Measurements from ENCODE around the gene IRF4. TPM values are rescaled to one million over a fixed set of nuclear protein-coding genes. Genes with fewer than 3 reads are reported as not detected.

The IRF4 gene
- total RNA-seq, 1 donor from 2014 or later, result 182 TPM

DNA sequence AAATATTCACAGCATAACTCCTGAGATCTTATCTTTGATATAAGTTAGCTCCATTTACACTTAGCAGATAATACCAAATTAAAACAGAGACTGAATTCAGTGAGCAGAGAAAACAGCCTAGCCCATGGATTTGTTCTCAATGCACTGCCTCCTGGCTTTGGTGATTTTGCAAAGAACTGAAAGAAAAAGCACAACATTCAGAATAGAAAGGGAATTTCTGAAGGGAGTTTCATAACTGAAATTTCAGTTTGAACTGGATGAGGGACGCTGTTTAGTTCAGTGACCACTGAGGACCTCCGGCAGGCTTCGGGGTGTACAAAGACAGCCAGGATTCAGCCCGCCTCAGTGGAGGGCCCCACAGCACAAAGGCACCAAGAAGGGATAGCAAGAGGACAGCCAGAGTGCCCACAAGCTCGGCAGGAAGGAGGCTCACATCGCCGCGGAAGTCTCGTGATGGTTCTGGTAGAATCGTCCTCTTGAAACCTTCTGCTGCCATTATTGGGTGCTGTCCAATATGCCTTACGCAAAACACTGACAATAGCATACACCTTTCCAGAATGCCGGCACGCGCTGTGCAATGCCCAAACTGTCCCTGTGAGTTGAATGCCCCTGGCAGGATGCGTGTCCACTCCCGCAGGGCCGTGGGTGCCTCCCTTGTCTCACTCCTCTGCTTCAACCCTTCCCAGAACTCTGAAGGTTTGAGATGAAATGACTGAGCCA lies 9.7 kb upstream of the IRF4 start:
- intact Hi-C loops (cut with micrococcal nuclease), result no loop called here

DNA sequence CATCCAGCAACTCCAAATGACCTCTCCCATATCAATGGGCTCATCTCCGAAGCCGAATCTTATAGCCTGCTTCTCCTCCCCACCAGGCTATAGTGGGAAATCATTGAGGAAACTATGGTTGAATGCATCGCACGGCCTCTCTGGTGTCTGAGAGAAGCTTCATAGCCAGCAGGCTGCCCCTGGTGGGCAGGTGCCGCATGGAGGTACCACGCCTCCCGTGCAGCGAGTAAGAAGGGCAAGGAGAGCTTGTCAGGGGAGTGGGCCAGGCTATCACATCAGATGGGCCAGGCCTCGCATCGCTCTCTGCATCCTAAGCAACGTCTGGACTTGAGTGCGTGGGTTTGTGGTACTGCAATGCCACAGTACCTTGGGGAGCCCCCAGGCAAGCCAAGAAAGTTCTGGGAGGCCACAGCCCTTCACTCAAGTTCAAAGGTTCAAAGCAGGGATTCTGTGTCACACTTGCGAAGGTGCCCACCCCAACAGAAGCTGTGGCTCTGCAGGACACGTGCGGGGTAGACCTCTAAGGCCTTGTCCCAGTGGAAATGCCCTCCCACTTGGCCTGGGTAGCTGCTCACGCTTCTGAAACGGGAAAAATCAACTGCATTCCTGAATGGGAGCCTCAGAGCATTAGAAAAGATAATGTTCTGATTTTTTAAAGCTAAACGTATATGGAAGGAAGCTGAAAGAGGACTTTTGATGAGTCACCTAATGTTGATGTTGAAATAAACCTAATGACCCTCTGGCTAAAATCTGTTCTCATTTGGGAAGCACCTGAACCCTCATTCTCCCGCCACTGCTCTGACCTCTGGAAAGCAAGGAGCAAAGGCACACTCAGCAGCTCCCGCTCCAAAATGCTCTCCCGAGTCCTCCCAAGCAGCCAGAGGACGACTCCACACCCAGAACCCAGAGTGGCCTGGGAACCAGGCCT lies 8.4 kb upstream of the IRF4 start:
- intact Hi-C loops (cut with micrococcal nuclease), result no loop called here

DNA sequence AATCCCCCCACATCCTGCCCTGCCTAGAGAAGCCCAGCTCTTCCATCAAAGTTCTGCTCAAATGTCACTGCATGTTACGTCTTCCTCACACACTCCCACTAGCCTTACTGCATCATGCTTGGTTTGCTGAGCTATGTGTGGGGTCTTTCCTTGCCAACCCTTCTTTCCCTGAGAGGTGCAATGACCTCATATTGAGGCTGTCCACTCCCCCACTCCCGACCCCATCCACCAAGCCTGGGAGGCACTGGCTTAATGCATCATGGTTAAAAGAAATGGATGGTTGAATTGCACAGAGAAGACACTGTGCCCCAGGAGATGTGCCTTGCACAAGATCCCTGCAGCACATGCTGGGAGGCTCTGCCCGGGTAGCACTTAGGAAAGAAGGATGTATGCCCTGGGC lies 7.7 kb upstream of the IRF4 start:
- intact Hi-C loops (cut with micrococcal nuclease), result no loop called here

DNA sequence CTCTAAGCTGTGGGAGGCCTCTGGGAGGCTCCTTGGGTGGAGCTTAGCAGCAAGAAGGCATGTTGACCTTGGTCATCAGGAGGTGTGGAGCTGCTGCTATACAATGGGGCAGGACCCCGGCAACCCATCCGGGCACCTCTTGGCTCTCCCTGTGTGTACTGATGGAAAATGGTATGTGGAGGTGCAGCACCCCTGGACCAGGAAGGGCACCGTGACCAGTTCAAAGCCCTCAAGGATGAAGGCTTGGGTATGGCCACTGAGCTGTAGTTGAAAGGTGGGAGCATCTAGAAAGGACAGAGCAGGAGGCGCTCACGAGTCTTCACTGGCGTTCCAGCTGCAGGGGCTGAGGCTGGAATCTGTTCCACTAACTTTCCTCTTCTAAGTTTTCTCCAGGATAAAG lies 6.7 kb upstream of the IRF4 start:
- intact Hi-C loops (cut with micrococcal nuclease), result no loop called here

DNA sequence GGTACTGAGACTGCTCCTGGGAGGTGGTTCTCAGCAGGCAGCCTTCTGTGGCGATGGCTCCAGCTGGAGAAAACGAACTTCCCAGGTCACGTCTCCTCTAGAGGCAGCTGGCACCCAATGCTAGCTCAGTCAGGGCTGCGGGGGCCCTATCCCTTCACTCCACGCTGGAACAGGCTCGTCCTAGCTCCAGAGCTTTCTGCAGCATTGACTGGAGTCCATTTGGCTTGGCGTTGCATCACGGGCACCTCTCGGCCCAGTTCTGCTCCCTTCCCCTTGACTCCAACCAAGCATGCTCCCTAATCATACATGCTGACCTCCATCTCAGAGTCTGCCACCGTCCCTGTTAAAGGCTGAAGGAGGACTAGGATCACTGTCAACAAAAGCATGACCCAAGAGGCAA lies 5.9 kb upstream of the IRF4 start:
- intact Hi-C loops (cut with micrococcal nuclease), result no loop called here

DNA sequence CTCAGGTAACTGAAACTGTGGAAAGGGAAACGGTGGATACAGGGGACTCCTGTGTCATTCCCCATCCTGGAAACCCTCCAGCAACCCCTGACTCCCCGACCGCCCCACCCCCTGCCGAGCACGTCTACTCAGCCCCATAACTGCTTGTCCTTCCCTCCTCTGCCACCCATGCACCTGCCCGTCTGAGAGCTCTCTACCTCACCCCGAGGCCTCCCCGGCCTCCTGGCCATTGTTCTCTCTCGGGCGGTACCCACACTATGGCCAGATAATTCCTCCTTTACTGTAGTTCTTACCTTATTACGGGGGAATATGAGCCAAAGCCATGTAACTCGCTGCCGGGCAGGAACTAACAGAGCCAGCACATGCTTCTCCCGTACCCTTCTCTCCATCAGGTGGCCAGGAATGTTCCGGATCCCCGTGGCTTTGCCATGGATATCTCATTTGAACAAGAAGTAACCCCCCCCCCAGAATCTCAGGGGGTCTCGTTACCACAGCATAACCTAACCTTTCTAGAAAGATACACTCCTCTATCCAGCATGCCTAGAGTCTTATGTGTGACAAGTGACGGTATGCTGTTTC lies 4.8 kb upstream of the IRF4 start:
- intact Hi-C loops (cut with micrococcal nuclease), result no loop called here

DNA sequence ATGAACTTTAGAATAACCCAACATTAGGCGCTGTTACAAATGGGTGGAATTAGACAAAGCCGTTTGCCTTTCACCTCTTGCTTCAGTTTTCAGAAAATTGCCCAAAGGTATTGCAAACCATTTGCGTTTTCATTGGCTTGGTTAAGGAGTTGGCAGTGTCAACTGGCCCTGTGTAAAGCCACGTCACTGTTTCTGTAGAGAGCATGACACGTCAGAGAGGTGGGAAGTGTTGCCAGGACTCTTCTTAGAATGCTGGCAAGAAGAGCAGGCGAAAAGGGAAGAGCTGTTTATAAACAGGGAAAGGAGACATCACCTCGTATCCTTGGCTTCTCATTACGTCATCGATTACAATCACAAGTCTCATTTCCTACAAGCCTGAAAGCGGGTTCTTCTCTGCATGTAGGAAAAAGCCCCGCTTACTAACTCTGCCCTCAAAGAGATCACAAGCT lies 4.2 kb upstream of the IRF4 start:
- intact Hi-C loops (cut with micrococcal nuclease), result no loop called here

DNA sequence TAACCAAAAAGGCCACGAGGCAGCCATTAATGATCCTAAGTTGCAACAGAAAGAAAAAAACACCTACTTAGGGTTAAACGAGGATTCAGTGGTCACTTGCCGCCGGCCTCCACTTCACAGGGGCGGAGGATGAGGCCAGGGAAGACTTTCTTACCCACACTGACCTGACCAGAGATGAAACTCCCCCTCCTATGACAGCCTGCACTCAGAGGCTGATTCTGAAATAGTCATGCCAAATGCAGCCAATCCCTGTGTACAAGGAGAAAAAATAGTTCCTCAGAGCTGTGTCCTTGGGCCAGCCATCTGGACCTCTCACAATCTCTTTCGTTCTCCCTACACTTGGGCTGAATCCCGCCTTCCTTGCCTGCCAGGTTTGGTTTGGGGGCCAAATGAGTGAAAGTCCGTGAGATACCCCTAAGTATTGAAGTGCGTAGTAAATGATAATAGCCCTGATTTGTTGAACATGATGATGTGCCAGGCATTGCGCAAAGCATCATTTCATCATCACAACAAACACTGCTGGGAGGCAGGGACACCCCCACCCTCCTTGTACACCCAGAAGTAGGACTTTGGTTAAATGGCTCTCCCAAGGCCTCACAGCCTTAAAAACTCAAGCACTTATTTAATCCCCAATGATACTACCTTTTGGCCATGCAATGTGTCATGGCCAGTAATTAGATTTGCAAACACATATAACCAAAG lies 3.2 kb upstream of the IRF4 start:
- intact Hi-C loops (cut with micrococcal nuclease), result no loop called here

DNA sequence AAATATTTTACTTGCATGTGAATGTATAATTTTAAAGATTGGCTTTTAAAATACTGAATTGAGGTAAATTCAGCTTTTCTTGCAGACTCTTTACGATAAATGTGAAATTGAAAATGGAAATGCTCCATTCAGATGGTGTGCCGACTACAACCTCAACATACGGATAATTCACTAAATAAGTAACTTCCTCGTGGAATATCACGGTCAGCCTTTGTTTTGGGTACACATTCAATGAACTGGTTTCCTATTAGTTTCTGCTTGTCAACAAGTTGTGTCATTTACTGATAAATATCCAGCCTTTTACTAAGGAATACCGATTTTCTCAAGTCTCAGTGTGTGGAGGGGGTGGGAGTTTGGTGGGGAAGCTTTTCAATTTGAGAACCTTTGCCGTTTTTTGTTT lies 2.4 kb upstream of the IRF4 start:
- intact Hi-C loops (cut with micrococcal nuclease), result loop anchor here (1.0 kb wide), 4 partner anchors 50 to 200 kb away; no protein-coding TSS in a partner anchor

DNA sequence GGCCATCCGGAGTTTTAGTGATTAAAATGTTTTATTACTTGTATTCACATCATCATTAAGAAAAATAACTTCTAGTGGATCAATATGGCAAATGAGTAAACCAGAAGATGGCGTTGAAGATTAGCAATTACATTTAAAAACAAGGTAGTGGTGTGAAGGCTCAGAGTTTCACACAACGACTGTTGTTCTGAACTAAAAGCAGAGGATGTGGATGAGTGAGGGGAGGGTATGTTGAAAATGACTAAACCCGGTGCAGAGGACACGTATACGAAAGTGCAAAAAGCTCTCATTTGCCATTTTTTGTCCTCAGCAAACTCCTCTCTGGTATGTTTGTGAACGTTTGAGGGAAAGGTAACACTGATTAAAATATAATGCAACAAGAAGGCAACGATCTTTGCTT lies 1.9 kb upstream of the IRF4 start:
- intact Hi-C loops (cut with micrococcal nuclease), result loop anchor here (1.0 to 10.0 kb wide), 10 partner anchors 43 to 1005 kb away; partner anchors contain the start of gene EXOC2

DNA sequence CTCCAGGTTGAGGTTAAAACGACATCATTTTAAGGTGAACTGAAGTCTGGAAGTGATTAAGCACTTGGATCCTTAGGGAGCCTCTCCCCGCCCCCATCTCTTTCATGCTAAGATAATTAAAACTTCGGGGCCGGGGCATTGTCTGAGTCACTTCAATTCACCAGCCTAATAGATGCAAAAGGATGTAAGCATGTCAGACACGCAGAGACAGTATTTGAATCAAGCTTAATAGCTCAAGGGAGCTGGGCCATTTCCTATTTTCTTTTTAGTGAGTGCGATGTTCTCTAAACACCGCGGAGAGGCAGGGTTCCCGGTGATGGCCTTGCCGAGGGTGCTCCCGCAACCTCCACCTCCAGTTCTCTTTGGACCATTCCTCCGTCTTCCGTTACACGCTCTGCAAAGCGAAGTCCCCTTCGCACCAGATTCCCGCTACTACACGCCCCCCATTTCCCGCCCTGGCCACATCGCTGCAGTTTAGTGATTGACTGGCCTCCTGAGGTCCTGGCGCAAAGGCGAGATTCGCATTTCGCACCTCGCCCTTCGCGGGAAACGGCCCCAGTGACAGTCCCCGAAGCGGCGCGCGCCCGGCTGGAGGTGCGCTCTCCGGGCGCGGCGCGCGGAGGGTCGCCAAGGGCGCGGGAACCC lies 516 bp upstream of the IRF4 start:
- intact Hi-C loops (cut with micrococcal nuclease), result loop anchor here (1.0 to 10.0 kb wide), 9 partner anchors 8 to 1004 kb away; partner anchors contain the start of genes DUSP22 and EXOC2

DNA sequence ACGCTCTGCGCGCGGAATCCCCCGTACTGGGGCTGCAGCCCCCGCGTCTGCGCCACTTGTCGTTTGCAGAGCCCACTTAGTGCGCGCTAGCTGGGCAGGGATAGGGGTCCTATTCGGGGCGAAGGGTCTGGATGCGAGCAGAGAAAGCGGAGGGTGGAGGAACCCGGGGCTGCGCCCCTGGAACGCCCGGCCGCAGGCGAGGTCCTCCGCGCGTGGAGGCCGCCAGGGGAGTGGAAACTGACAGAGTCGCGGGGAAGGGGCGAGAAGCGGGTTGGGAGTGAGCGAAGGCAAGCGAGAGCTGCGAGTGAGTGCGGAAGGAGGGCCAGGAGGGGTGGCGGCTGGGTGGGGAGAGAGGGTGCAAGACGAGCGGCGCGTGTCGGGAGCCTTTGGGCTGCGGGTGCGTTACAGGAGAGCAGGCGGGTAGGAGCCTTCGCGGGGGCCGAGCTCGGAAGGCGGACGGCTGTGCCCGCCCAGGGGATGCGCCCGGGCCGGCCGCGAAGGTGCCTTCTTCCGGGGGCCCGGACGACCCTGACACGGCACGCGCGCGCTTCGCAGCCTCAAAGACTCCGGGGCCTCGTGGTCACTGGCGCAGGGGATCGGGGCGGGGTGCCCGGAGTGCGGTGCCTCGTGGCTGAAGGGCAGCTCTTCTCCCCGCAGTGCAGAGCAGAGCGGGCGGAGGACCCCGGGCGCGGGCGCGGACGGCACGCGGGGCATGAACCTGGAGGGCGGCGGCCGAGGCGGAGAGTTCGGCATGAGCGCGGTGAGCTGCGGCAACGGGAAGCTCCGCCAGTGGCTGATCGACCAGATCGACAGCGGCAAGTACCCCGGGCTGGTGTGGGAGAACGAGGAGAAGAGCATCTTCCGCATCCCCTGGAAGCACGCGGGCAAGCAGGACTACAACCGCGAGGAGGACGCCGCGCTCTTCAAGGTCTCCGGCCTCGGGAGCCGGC lies 1.2 kb downstream of the IRF4 start:
- intact Hi-C loops (cut with micrococcal nuclease), result loop anchor here (5.0 to 10.0 kb wide), 2 partner anchors 40 to 1002 kb away; no protein-coding TSS in a partner anchor

DNA sequence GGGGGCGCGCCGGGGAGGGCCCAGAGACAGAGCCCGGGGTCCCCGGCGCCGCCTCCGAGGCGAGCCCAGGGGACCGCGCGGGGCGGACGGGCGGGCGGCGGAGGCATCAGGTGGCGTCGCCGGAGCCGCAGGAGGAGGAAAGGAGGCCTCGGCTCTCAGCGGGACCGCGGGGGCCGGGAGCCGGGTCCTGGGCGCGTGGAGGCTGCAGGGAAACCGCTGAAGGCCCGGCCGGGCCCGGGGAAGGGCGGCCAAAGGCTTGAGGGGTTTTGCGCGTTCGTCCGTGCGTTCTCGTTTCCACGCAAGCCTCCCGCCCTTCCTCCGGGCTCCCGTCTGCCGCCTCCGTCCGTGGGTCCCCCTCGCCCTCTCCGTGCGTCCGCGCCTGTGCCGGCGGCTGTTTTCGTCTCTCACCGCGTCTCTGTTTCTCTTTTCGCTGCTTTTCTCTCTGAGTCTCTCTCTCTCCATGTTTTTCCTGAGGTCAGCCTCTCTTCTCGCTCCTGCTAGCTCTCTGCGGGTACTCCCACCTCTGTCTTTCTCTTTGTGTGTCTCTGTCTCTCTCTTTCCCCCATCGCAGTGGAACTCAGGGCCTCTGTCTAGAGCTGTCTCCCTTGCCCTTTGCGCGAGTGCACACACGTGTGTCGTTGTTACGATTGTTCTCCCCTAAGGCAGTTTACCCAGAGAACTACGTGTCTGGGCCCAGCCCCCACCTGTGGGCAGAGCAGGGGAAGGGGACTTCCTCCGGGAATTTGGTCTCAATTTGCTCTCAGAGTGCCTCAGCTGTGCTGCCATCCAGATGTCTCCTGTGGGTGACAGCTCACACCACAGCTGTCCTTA lies 2.1 kb downstream of the IRF4 start:
- intact Hi-C loops (cut with micrococcal nuclease), result loop anchor here (5.0 to 10.0 kb wide), 2 partner anchors 39 to 1001 kb away; no protein-coding TSS in a partner anchor

DNA sequence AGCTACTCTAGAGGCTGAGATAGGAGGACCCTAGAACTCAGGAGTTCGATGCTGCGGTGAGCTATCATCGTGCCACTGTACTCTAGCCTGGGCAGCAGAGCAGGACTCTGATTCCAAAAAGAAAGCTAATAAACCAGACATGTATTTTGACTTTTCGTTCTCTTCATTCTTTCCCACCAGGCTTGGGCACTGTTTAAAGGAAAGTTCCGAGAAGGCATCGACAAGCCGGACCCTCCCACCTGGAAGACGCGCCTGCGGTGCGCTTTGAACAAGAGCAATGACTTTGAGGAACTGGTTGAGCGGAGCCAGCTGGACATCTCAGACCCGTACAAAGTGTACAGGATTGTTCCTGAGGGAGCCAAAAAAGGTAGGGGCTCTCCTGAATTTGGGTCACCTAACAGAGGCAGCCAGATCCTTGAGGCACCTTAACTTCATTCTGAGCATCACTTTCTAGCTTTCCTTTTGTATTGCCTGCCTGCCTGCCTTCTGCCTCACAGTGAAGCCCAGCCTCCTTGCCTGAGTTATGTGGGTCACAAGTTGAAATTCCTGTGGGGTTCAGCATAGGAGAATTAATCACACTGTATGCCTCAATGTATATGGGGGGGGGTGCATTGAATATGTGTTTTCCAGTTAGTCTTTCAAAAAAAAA lies 3.2 kb downstream of the IRF4 start:
- intact Hi-C loops (cut with micrococcal nuclease), result loop anchor here (5.0 to 10.0 kb wide), 2 partner anchors 38 to 1000 kb away; no protein-coding TSS in a partner anchor

DNA sequence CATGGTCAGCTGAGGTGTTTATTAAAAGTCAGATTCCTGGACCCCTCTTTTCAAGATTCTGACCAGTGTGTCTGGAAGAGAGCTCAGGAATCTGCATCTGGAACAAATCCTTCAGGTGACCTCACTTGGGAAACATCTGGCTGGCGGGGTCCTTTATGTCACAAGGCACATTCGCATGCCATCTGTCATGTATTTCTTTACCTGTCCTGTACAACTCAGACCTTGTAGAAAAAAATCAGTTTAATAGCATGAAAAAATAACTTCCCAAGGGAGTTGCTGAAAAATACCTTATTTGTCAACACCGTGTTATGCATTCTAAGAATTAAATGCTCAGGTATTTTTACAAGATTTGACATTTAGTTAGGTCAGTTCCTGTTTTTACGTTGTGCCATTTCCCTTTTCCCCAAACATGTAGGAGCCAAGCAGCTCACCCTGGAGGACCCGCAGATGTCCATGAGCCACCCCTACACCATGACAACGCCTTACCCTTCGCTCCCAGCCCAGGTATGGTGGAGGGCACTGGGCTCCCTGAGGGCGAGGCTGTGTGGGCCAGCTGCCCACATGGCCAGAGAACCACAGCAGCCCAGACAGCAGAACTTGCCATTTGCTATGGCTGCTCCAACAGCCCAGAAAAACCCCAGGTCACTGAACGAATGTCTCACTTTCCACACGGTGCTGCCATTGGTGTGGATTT lies 4.0 kb downstream of the IRF4 start:
- intact Hi-C loops (cut with micrococcal nuclease), result loop anchor here (10.0 kb wide), 1 partner anchor 999 kb away; no protein-coding TSS in a partner anchor

DNA sequence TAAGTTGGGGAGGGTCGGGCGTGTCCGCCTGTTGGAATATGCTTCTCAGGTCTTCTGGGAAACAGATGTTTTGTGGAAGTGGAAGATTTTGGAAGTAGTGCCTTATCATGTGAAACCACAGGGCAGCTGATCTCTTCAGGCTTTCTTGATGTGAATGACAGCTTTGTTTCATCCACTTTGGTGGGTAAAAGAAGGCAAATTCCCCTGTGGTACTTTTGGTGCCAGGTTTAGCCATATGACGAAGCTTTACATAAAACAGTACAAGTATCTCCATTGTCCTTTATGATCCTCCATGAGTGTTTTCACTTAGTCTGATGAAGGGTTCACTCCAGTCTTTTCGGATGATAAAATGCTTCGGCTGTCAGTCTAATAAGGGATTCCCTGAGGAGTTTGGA lies 4.6 kb downstream of the IRF4 start:
- intact Hi-C loops (cut with micrococcal nuclease), result loop anchor here (10.0 kb wide), 1 partner anchor 999 kb away; no protein-coding TSS in a partner anchor

DNA sequence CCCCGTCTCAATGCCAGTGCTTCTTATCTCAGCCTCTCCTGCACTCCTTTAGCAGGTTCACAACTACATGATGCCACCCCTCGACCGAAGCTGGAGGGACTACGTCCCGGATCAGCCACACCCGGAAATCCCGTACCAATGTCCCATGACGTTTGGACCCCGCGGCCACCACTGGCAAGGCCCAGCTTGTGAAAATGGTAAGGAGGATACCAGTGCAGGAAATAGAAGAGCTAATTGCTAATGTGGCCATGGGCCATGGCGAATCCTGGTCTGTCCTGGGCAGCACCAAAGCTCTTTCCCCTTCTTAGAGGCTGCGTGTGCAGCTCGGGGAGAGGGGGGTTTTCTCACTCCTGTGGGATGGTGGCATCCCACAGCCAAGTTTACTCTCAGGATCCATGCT lies 5.5 kb downstream of the IRF4 start:
- intact Hi-C loops (cut with micrococcal nuclease), result loop anchor here (10.0 kb wide), 1 partner anchor 998 kb away; no protein-coding TSS in a partner anchor
